ENCODE results near the gene DCUN1D2. TPM values are rescaled to one million over a fixed set of nuclear protein-coding genes. Genes with fewer than 3 reads are reported as not detected.

DCUN1D2 gene
- polyA plus RNA-seq, 2 donors, result 6.9 to 8.9 TPM

GRCh38 chr13:113470073-113470472 is 20.4 kb downstream of the DCUN1D2 start:
- WGBS, 2 donors, result 93 to 97% methylated on average over 10 of the region's 10 CpGs

DNA sequence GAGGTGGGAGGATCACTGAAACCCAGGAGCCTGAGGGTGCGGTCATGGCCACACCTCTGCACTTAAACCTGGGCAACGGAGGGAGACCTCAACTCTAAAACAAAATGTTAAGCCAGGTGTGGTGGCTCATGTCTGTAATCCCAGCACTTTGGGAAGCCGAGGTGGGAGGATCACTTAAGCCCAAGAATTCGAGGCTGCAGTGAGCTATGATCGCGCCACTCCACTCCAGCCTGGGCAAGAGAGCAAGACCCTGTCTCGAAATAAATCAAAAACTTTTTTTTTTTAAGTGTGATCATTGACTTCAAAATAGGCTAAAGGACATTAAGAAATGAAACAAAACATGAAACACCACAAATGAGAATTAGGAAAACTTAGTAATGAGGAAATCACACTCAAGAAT is 20.9 kb downstream of the DCUN1D2 start:
- no peaks in the 10 kb centered on the region for H3K9me3 ChIP-seq (ENCODE audit: control insufficient read depth in 2 of 2, insufficient read depth in 1 of 2, low read depth in 1 of 2, low read length in 1 of 2)
- H3K27me3 ChIP-seq (ENCODE audit: control insufficient read depth in 1 of 2, insufficient read depth in 2 of 2, low read length in 2 of 2), result no peaks in the 10 kb centered on the region
- peaks cover 0 to 2% of the 10 kb centered on the region in 2 donors for H3K36me3 ChIP-seq (ENCODE audit: control insufficient read depth in 2 of 2, insufficient read depth in 2 of 2, low read length in 1 of 2)
- peaks cover 0 to 2% of the 10 kb centered on the region in 2 donors for H3K4me1 ChIP-seq (ENCODE audit: control insufficient read depth in 2 of 2, insufficient read depth in 2 of 2, low read length in 1 of 2)
- no peak overlapping the region for H3K27ac ChIP-seq (ENCODE audit: low read depth in 2 of 2, low read length in 1 of 2)
- no peak overlapping the region for H3K4me3 ChIP-seq (ENCODE audit: low read depth in 1 of 2, low read length in 2 of 2)
- WGBS, 2 donors, result 91 to 92% methylated on average over 7 of the region's 7 CpGs

More at GRCh38 chr13:113470073-113470472, 20.4 kb downstream of the DCUN1D2 start:
- peaks cover 0 to 2% of the 10 kb centered on the region in 2 donors for H3K4me1 ChIP-seq (ENCODE audit: control insufficient read depth in 2 of 2, insufficient read depth in 2 of 2, low read length in 1 of 2)
- H3K4me3 ChIP-seq (ENCODE audit: low read depth in 1 of 2, low read length in 2 of 2), result no peak overlapping the region
- H3K27me3 ChIP-seq (ENCODE audit: control insufficient read depth in 1 of 2, insufficient read depth in 2 of 2, low read length in 2 of 2), result no peaks in the 10 kb centered on the region
- H3K9me3 ChIP-seq (ENCODE audit: control insufficient read depth in 2 of 2, insufficient read depth in 1 of 2, low read depth in 1 of 2, low read length in 1 of 2), result no peaks in the 10 kb centered on the region
- no peak overlapping the region for H3K27ac ChIP-seq (ENCODE audit: low read depth in 2 of 2, low read length in 1 of 2)
- peaks cover 0 to 1% of the 10 kb centered on the region in 2 donors for H3K36me3 ChIP-seq (ENCODE audit: control insufficient read depth in 2 of 2, insufficient read depth in 2 of 2, low read length in 1 of 2)

DNA sequence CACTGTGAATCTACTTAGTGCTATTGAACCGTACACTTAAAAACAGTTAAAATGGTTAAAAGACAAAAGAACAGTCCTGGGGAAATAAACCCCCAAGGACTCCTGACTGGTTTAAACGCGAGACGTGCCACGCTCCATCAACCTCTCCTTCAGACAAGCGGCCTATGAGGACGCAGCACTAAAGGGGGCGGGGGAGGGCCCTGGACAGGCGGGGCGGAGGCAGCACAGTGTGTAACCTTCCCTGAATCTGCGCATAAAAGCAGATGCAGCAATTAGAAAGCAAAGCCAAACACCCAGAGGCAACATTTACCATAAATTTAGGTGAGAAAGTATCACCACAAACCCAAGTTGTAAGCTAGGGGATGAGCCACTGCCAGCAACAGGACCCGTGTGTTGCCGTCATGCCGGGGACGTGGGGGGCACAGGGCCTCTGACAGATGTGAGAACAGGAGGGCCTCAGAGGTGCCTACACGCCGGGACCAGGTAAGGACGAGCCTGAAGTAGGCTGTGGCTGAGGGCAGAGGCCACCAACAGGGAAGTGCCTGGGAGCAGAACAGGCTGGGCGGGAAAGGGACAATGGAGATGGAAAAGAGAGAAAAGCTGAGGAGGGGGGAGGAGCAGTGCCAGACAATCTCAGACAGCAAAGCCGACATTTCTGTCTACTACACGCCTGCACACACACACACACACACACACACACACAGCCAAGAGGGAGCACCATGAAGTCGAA is 21.9 kb downstream of the DCUN1D2 start:
- Histone ChIP-seq H3K27me3 (ENCODE audit: control insufficient read depth in 1 of 2, insufficient read depth in 2 of 2, low read length in 2 of 2) (no peaks in the 10 kb centered on the region), H3K27ac (ENCODE audit: low read depth in 2 of 2, low read length in 1 of 2) (no peak overlapping the region), H3K4me3 (ENCODE audit: low read depth in 1 of 2, low read length in 2 of 2) (no peak overlapping the region), H3K9me3 (ENCODE audit: control insufficient read depth in 2 of 2, insufficient read depth in 1 of 2, low read depth in 1 of 2, low read length in 1 of 2) (no peaks in the 10 kb centered on the region), H3K36me3 (ENCODE audit: control insufficient read depth in 2 of 2, insufficient read depth in 2 of 2, low read length in 1 of 2) (peaks cover 0 to 4% of the 10 kb centered on the region in 2 donors), H3K4me1 (ENCODE audit: control insufficient read depth in 2 of 2, insufficient read depth in 2 of 2, low read length in 1 of 2) (peaks cover 0 to 2% of the 10 kb centered on the region in 2 donors)
- WGBS, 2 donors, result 85 to 89% methylated on average over 22 of the region's 22 CpGs

DNA sequence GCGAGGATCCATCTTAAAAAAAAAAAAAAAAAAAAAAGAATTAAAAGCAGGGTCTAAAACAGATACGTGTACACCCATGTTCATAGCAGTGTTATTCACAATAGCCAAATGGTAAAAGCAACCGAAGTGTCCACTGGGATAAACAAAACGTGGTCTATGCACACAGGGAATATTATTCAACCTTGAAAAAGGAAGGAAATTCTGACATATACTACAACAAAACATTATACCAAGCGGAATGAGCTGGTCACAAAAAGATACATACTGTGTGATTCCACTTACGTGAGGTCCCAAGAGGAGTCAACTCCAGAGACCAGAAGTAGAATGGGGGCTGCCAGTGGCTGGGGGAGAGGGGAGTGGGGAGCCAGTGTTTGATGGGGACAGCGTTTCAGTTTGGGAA is 22.5 kb downstream of the DCUN1D2 start:
- peaks cover 0 to 2% of the 10 kb centered on the region in 2 donors for H3K4me1 ChIP-seq (ENCODE audit: control insufficient read depth in 2 of 2, insufficient read depth in 2 of 2, low read length in 1 of 2)
- no peak overlapping the region for H3K4me3 ChIP-seq (ENCODE audit: low read depth in 1 of 2, low read length in 2 of 2)
- no peak overlapping the region for H3K27ac ChIP-seq (ENCODE audit: low read depth in 2 of 2, low read length in 1 of 2)
- H3K36me3 ChIP-seq (ENCODE audit: control insufficient read depth in 2 of 2, insufficient read depth in 2 of 2, low read length in 1 of 2), result peaks cover 0 to 4% of the 10 kb centered on the region in 2 donors
- WGBS, 2 donors, result 88 to 95% methylated on average over 7 of the region's 7 CpGs
- no peaks in the 10 kb centered on the region for H3K9me3 ChIP-seq (ENCODE audit: control insufficient read depth in 2 of 2, insufficient read depth in 1 of 2, low read depth in 1 of 2, low read length in 1 of 2)
- no peaks in the 10 kb centered on the region for H3K27me3 ChIP-seq (ENCODE audit: control insufficient read depth in 1 of 2, insufficient read depth in 2 of 2, low read length in 2 of 2)

GRCh38 chr13:113466383-113466782 is 24.1 kb downstream of the DCUN1D2 start:
- no peak overlapping the region for H3K27ac ChIP-seq (ENCODE audit: low read depth in 2 of 2, low read length in 1 of 2)
- H3K4me3 ChIP-seq (ENCODE audit: low read depth in 1 of 2, low read length in 2 of 2), result no peak overlapping the region
- H3K36me3 ChIP-seq (ENCODE audit: control insufficient read depth in 2 of 2, insufficient read depth in 2 of 2, low read length in 1 of 2), result peaks cover 0 to 6% of the 10 kb centered on the region in 2 donors
- no peaks in the 10 kb centered on the region for H3K9me3 ChIP-seq (ENCODE audit: control insufficient read depth in 2 of 2, insufficient read depth in 1 of 2, low read depth in 1 of 2, low read length in 1 of 2)
- WGBS, 2 donors, result 83 to 85% methylated on average over 3 of the region's 3 CpGs
- peaks cover 0 to 2% of the 10 kb centered on the region in 2 donors for H3K4me1 ChIP-seq (ENCODE audit: control insufficient read depth in 2 of 2, insufficient read depth in 2 of 2, low read length in 1 of 2)
- no peaks in the 10 kb centered on the region for H3K27me3 ChIP-seq (ENCODE audit: control insufficient read depth in 1 of 2, insufficient read depth in 2 of 2, low read length in 2 of 2)

GRCh38 chr13:113465300-113465699 is 25.2 kb downstream of the DCUN1D2 start:
- no peaks in the 10 kb centered on the region for H3K27me3 ChIP-seq (ENCODE audit: control insufficient read depth in 1 of 2, insufficient read depth in 2 of 2, low read length in 2 of 2)
- H3K4me3 ChIP-seq (ENCODE audit: low read depth in 1 of 2, low read length in 2 of 2), result no peak overlapping the region
- H3K27ac ChIP-seq (ENCODE audit: low read depth in 2 of 2, low read length in 1 of 2), result no peak overlapping the region
- H3K4me1 ChIP-seq (ENCODE audit: control insufficient read depth in 2 of 2, insufficient read depth in 2 of 2, low read length in 1 of 2), result peaks cover 0 to 5% of the 10 kb centered on the region in 2 donors
- peaks cover 0 to 13% of the 10 kb centered on the region in 2 donors for H3K36me3 ChIP-seq (ENCODE audit: control insufficient read depth in 2 of 2, insufficient read depth in 2 of 2, low read length in 1 of 2)
- WGBS, 2 donors, result 71 to 77% methylated on average over 4 of the region's 4 CpGs
- H3K9me3 ChIP-seq (ENCODE audit: control insufficient read depth in 2 of 2, insufficient read depth in 1 of 2, low read depth in 1 of 2, low read length in 1 of 2), result no peaks in the 10 kb centered on the region

DNA sequence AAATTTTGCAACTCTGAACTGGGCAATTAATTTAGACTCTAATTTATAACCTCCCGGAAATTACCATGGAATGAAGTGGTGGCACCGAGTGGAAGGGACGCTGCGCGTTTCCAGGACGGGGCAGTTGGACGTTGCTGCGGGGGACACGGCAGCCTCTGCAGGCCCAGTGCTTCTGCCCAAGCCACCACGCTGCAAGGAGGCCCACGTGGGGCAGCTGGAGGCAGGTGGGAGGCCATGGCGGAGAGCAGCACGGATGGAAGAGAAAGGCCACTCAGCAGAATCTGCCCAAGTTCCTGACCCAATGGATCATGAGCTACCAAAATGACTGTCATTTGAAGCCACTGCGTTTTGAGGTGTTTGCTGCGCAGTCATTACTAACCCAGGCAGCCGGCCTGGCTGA is 26.0 kb downstream of the DCUN1D2 start:
- peaks cover 4 to 20% of the 10 kb centered on the region in 2 donors for H3K36me3 ChIP-seq (ENCODE audit: control insufficient read depth in 2 of 2, insufficient read depth in 2 of 2, low read length in 1 of 2)
- H3K27ac ChIP-seq (ENCODE audit: low read depth in 2 of 2, low read length in 1 of 2), result no peak overlapping the region
- H3K4me3 ChIP-seq (ENCODE audit: low read depth in 1 of 2, low read length in 2 of 2), result no peak overlapping the region
- H3K4me1 ChIP-seq (ENCODE audit: control insufficient read depth in 2 of 2, insufficient read depth in 2 of 2, low read length in 1 of 2), result peaks cover 0 to 5% of the 10 kb centered on the region in 2 donors
- H3K27me3 ChIP-seq (ENCODE audit: control insufficient read depth in 1 of 2, insufficient read depth in 2 of 2, low read length in 2 of 2), result no peaks in the 10 kb centered on the region
- no peaks in the 10 kb centered on the region for H3K9me3 ChIP-seq (ENCODE audit: control insufficient read depth in 2 of 2, insufficient read depth in 1 of 2, low read depth in 1 of 2, low read length in 1 of 2)
- WGBS, 2 donors, result 90 to 91% methylated on average over 16 of the region's 16 CpGs

GRCh38 chr13:113461022-113461751 is 29.3 kb downstream of the DCUN1D2 start:
- 85 to 90% methylated on average over 12 of the region's 12 CpGs for WGBS, 2 donors
- H3K27ac ChIP-seq (ENCODE audit: low read depth in 2 of 2, low read length in 1 of 2), result no peak overlapping the region
- no peaks in the 10 kb centered on the region for H3K27me3 ChIP-seq (ENCODE audit: control insufficient read depth in 1 of 2, insufficient read depth in 2 of 2, low read length in 2 of 2)
- H3K4me3 ChIP-seq (ENCODE audit: low read depth in 1 of 2, low read length in 2 of 2), result no peak overlapping the region
- peaks cover 0 to 4% of the 10 kb centered on the region in 2 donors for H3K4me1 ChIP-seq (ENCODE audit: control insufficient read depth in 2 of 2, insufficient read depth in 2 of 2, low read length in 1 of 2)
- no peaks in the 10 kb centered on the region for H3K9me3 ChIP-seq (ENCODE audit: control insufficient read depth in 2 of 2, insufficient read depth in 1 of 2, low read depth in 1 of 2, low read length in 1 of 2)
- H3K36me3 ChIP-seq (ENCODE audit: control insufficient read depth in 2 of 2, insufficient read depth in 2 of 2, low read length in 1 of 2), result peaks cover 10 to 33% of the 10 kb centered on the region in 2 donors

DNA sequence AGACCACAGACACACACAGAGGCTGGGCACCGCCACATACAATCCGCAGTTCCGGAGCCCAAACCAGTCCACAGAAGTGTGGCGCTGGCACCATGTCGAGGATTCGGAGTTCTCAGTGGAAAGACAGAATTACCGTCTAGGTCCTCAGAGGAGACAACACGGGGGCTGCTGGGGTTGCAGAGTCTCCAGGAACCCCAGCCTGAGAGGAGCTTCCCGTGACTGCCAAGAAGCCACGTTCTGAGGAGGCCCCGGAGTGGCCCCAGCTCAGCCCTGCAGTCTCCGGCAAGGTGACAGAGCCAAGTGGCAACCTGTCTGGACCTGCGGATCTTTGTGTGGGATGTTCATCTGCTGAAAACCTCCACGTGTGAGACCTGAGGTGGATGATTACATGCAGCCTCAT is 29.9 kb downstream of the DCUN1D2 start:
- H3K4me3 ChIP-seq (ENCODE audit: low read depth in 1 of 2, low read length in 2 of 2), result no peak overlapping the region
- no peaks in the 10 kb centered on the region for H3K9me3 ChIP-seq (ENCODE audit: control insufficient read depth in 2 of 2, insufficient read depth in 1 of 2, low read depth in 1 of 2, low read length in 1 of 2)
- peaks cover 0 to 5% of the 10 kb centered on the region in 2 donors for H3K4me1 ChIP-seq (ENCODE audit: control insufficient read depth in 2 of 2, insufficient read depth in 2 of 2, low read length in 1 of 2)
- peaks cover 13 to 36% of the 10 kb centered on the region in 2 donors for H3K36me3 ChIP-seq (ENCODE audit: control insufficient read depth in 2 of 2, insufficient read depth in 2 of 2, low read length in 1 of 2)
- H3K27ac ChIP-seq (ENCODE audit: low read depth in 2 of 2, low read length in 1 of 2), result no peak overlapping the region
- WGBS, 2 donors, result 79 to 90% methylated on average over 14 of the region's 14 CpGs
- no peaks in the 10 kb centered on the region for H3K27me3 ChIP-seq (ENCODE audit: control insufficient read depth in 1 of 2, insufficient read depth in 2 of 2, low read length in 2 of 2)

Data from esophagus (tissue), 2 donors.